HEK293 (cell line): ENCODE results near the gene CHRNA4.

Experiments
- CTCF ChIA-PET: fragments of 350-600 bp; formaldehyde crosslinking; extraction: SDS; loops from one replicate; lab custom pipeline; 2021; ENCODE audit warnings: antibody characterized with exemption; lab: Yijun Ruan, JAX
- POLR2A ChIA-PET: fragments of 300-600 bp; formaldehyde crosslinking; extraction: SDS; loops from one replicate; lab custom pipeline; 2020; ENCODE audit warnings: antibody characterized with exemption, inconsistent platforms; lab: Yijun Ruan, JAX
- H3K27ac ChIP-seq: fragments of 200-500 bp; sonication (Bioruptor generic); 2 replicates; pipeline ENCODE4 v1.5.1; 2014; ENCODE audit warnings: low read depth, low read length, control low read depth, inconsistent platforms; ENCODE audit errors: extremely low read depth
- H3K36me3 ChIP-seq, 2 experiments: fragments of 200-500 bp in 1 of 2; sonication (Bioruptor generic) in 1 of 2; 1 replicate in 1 of 2; 2 replicates in 1 of 2; pipeline ENCODE4 v1.5.1; 2014 to 2017; ENCODE audit warnings: inconsistent platforms in 2 of 2, low read length in 2 of 2; ENCODE audit not compliant: control insufficient read depth in 2 of 2, insufficient read depth in 1 of 2
- H3K4me1 ChIP-seq: fragments of 200-500 bp; sonication (Bioruptor generic); 2 replicates; pipeline ENCODE4 v1.5.1; 2014; ENCODE audit warnings: mild to moderate bottlenecking, low read length, inconsistent platforms; ENCODE audit not compliant: control insufficient read depth, insufficient read depth
- H3K4me3 ChIP-seq: 2 replicates; pipeline ENCODE4 v1.5.1; 2011; ENCODE audit warnings: low read depth, mild to moderate bottlenecking, control low read depth, low read length, moderate library complexity
- H3K9me3 ChIP-seq: fragments of 200-500 bp; sonication (Bioruptor generic); 2 replicates; pipeline ENCODE4 v1.5.1; 2014; ENCODE audit warnings: low read depth, low read length, inconsistent platforms; ENCODE audit not compliant: control insufficient read depth, insufficient read depth
- FEZF1 ChIP-seq: fragments of 450-650 bp; formaldehyde crosslinking; IDR thresholded peaks from 2 replicates; pipeline ENCODE4 v1.5.1; 2016; ENCODE audit warnings: missing biosample characterization, missing genetic modification characterization
- GLIS1 ChIP-seq: fragments of 450-650 bp; formaldehyde crosslinking; IDR thresholded peaks from 2 replicates; pipeline ENCODE4 v1.5.1; 2016; ENCODE audit warnings: missing biosample characterization, missing genetic modification characterization
- KLF8 ChIP-seq: fragments of 450-650 bp; formaldehyde crosslinking; IDR thresholded peaks from 2 replicates; pipeline ENCODE4 v1.5.1; 2016; ENCODE audit warnings: missing biosample characterization, missing genetic modification characterization
- KLF9 ChIP-seq: fragments of 450-650 bp; formaldehyde crosslinking; IDR thresholded peaks from 2 replicates; pipeline ENCODE4 v1.5.1; 2016; ENCODE audit warnings: missing biosample characterization, missing genetic modification characterization, low read depth
- SP2 ChIP-seq: fragments of 450-650 bp; formaldehyde crosslinking; IDR thresholded peaks from 2 replicates; pipeline ENCODE4 v1.5.1; 2016; ENCODE audit warnings: missing biosample characterization, missing genetic modification characterization
- TSHZ1 ChIP-seq: fragments of 450-650 bp; formaldehyde crosslinking; IDR thresholded peaks from 2 replicates; pipeline ENCODE4 v1.5.1; 2016; ENCODE audit warnings: missing biosample characterization, missing genetic modification characterization, borderline replicate concordance
- ZBTB7A ChIP-seq: fragments of 450-650 bp; formaldehyde crosslinking; IDR thresholded peaks from 2 replicates; pipeline ENCODE4 v1.5.1; 2016; ENCODE audit warnings: low read depth, missing biosample characterization, missing genetic modification characterization
- ZIC2 ChIP-seq: fragments of 450-650 bp; formaldehyde crosslinking; IDR thresholded peaks from 2 replicates; pipeline ENCODE4 v1.5.1; 2016; ENCODE audit warnings: missing biosample characterization, missing genetic modification characterization
- ZNF146 ChIP-seq: fragments of 450-650 bp; formaldehyde crosslinking; IDR thresholded peaks from 2 replicates; pipeline ENCODE4 v1.5.1; 2016; ENCODE audit warnings: missing biosample characterization, missing genetic modification characterization
- ZNF174 ChIP-seq: fragments of 450-650 bp; formaldehyde crosslinking; IDR thresholded peaks from 2 replicates; pipeline ENCODE4 v1.5.0; 2017; ENCODE audit warnings: missing biosample characterization, mild to moderate bottlenecking, missing genetic modification characterization
- ZNF221 ChIP-seq: fragments of 450-650 bp; formaldehyde crosslinking; IDR thresholded peaks from 2 replicates; pipeline ENCODE4 v1.5.1; 2017; ENCODE audit warnings: missing biosample characterization, missing genetic modification characterization, borderline replicate concordance
- ZNF248 ChIP-seq: fragments of 450-650 bp; formaldehyde crosslinking; IDR thresholded peaks from 2 replicates; pipeline ENCODE4 v1.5.1; 2017; ENCODE audit warnings: missing biosample characterization, missing genetic modification characterization
- ZNF280D ChIP-seq: fragments of 450-650 bp; formaldehyde crosslinking; IDR thresholded peaks from 2 replicates; pipeline ENCODE4 v1.5.1; 2016; ENCODE audit warnings: missing biosample characterization, missing genetic modification characterization
- ZNF362 ChIP-seq: fragments of 450-650 bp; formaldehyde crosslinking; IDR thresholded peaks from 2 replicates; pipeline ENCODE4 v1.5.1; 2016; ENCODE audit warnings: missing biosample characterization, missing genetic modification characterization
- ZNF449 ChIP-seq: fragments of 450-650 bp; formaldehyde crosslinking; IDR thresholded peaks from 2 replicates; pipeline ENCODE4 v1.5.1; 2017; ENCODE audit warnings: missing biosample characterization, mild to moderate bottlenecking, missing genetic modification characterization, moderate library complexity
- ZNF513 ChIP-seq: fragments of 450-650 bp; IDR thresholded peaks from 2 replicates; pipeline ENCODE4 v1.5.1; 2018; ENCODE audit warnings: missing biosample characterization, missing genetic modification characterization
- ZNF521 ChIP-seq: fragments of 450-650 bp; formaldehyde crosslinking; IDR thresholded peaks from 2 replicates; pipeline ENCODE4 v1.5.1; 2017; ENCODE audit warnings: missing biosample characterization, mild to moderate bottlenecking, missing genetic modification characterization
- ZNF530 ChIP-seq: fragments of 450-650 bp; formaldehyde crosslinking; IDR thresholded peaks from 2 replicates; pipeline ENCODE4 v1.5.1; 2016; ENCODE audit warnings: low read depth, missing biosample characterization, missing genetic modification characterization
- ZNF549 ChIP-seq: fragments of 450-650 bp; IDR thresholded peaks from 2 replicates; pipeline ENCODE4 v1.5.1; 2018; ENCODE audit warnings: missing biosample characterization, missing genetic modification characterization, mild to moderate bottlenecking, inconsistent platforms, moderate library complexity
- ZNF677 ChIP-seq: fragments of 450-650 bp; IDR thresholded peaks from 2 replicates; pipeline ENCODE4 v1.5.0; 2018; ENCODE audit warnings: missing biosample characterization, mild to moderate bottlenecking, missing genetic modification characterization, moderate library complexity
- ZNF707 ChIP-seq: fragments of 450-650 bp; formaldehyde crosslinking; IDR thresholded peaks from 2 replicates; pipeline ENCODE4 v1.5.1; 2016; ENCODE audit warnings: missing biosample characterization, missing genetic modification characterization

The CHRNA4 gene

DNA sequence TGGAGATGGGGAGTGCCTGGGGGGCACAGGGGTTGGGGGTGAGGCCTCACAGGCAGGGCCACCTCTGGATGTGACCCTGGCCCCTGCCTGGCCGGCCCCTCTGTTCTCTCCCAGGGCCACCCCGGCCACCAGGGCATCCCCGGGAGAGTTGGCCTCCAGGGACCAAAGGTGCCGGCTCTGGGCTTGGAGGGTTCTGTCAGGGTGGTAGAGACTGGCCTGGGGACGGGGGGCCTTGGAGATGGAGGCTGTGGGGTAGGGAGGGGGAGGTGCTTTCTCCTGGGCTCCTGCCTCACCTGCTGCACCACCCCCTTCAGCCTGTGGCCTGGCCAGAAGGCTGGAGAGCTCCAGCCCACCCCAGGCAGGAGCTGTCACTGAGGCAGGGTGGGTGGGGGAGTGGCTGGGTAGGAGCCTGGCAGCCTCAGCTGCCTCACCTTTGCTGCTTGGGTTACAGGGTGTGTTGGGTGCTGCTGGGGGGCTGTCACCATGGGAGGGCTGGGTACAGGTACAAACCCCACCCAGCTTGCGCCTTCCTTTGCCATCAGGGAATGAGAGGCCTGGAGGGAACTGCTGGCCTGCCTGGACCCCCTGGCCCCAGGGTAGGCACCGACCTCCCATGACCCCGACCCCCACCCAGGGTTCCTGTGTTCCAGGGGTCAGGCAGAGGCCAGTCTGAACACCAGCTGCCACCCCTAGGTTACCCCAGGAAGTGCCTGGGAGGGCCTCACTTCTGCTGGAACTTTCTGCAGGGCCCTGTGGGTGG, 35.4 kb downstream of the CHRNA4 start:
- TF ChIP-seq ZNF530 (tag by site-specific recombination) (no peak), ZNF362 (tag by site-specific recombination) (no peak), ZNF707 (no peak), TSHZ1 (tag by site-specific recombination) (no peak), FEZF1 (no peak), ZNF248 (tag by site-specific recombination) (no peak), KLF8 (tag by site-specific recombination) (no peak), ZNF174 (tag by site-specific recombination) (no peak), ZNF146 (tag by site-specific recombination) (no peak), ZNF549 (tag by site-specific recombination) (no peak), ZNF221 (no peak), ZNF513 (tag by site-specific recombination) (no peak), GLIS1 (no peak), ZNF449 (tag by site-specific recombination) (no peak), ZBTB7A (tag by site-specific recombination) (no peak)
- CTCF ChIA-PET: no interaction called here
- no peak overlapping the region for H3K27ac ChIP-seq
- no peak overlapping the region for H3K4me3 ChIP-seq
- no peaks in the 10 kb centered on the region for H3K36me3 ChIP-seq
- no peaks in the 10 kb centered on the region for H3K9me3 ChIP-seq
- POLR2A ChIA-PET: no interaction called here
- H3K4me1 ChIP-seq: no peaks in the 10 kb centered on the region

GRCh38 chr20:63325021-63325471, 36.1 kb downstream of the CHRNA4 start:
- Histone ChIP-seq H3K9me3 (no peaks in the 10 kb centered on the region), H3K4me1 (no peaks in the 10 kb centered on the region), H3K36me3 (no peaks in the 10 kb centered on the region), H3K27ac (no peak overlapping the region), H3K4me3 (no peak overlapping the region)
- CTCF ChIA-PET: interaction anchor here (4.3 kb wide), 1 partner anchor 15 kb away, joined by 16 read pairs; no protein-coding TSS in a partner anchor
- POLR2A ChIA-PET: no interaction called here
- TF ChIP-seq SP2 (tag by site-specific recombination): no peak
- TF ChIP-seq ZIC2 (tag by site-specific recombination): 0 out of 2 replicates have a peak, but pooled peaks have one; percentile 12
- no peak for TF ChIP-seq ZNF677 (tag by site-specific recombination)
- TF ChIP-seq KLF9 (tag by site-specific recombination): no peak
- no peak for TF ChIP-seq ZNF280D
- no peak for TF ChIP-seq ZNF521
